Ascending aorta (tissue), 2 donors: ENCODE data around the gene RBKS. TPM values are rescaled to one million over a fixed set of nuclear protein-coding genes. Genes with fewer than 3 reads are reported as not detected.

Source experiments
- DNase-seq, 2 donors: peaks; one replicate each; pipeline ENCODE4 v3.0.0-alpha.2; 2019; ENCODE audit warnings: low spot score in 2 of 2
- H3K27ac ChIP-seq, 2 donors: fragments of 200-600 bp; sonication (generic); one replicate each; pipeline ENCODE4 v1.5.1; 2016 to 2017; ENCODE audit warnings: mild to moderate bottlenecking in 1 of 2
- H3K27me3 ChIP-seq: fragments of 200-600 bp; sonication (generic); one replicate; pipeline ENCODE4 v1.5.1; 2017
- H3K36me3 ChIP-seq, 2 donors: fragments of 200-600 bp; sonication (generic); one replicate each; pipeline ENCODE4 v1.5.1; 2016
- H3K4me1 ChIP-seq, 2 donors: fragments of 200-600 bp; sonication (generic); one replicate each; pipeline ENCODE4 v1.5.1; 2016 to 2017; ENCODE audit warnings: mild to moderate bottlenecking in 1 of 2
- H3K4me3 ChIP-seq, 2 donors: fragments of 200-600 bp; sonication (generic); one replicate each; pipeline ENCODE4 v1.5.1; 2016 to 2017; ENCODE audit warnings: mild to moderate bottlenecking in 1 of 2
- H3K9me3 ChIP-seq, 2 donors: fragments of 200-600 bp; sonication (generic); one replicate each; pipeline ENCODE4 v1.5.1; 2016
- CTCF ChIP-seq, 3 experiments: fragments of 200-600 bp in 2 of 3; fragments of 450-650 bp in 1 of 3; sonication (generic) in 2 of 3; IDR thresholded peaks; one replicate each; pipeline ENCODE4 v1.5.1; 2016 to 2019; ENCODE audit warnings: antibody characterized with exemption in 3 of 3, mild to moderate bottlenecking in 1 of 3, moderate library complexity in 1 of 3
- intact Hi-C: fragments of 100-400 bp; cut with DNase I; formaldehyde crosslinking; loops from one replicate; pipeline ENCODE4 v1.15.1; 2023
- total RNA-seq: library from RNA; depleted of rRNA; stranded (reverse); fragments of >200 nt; gene quantifications from one replicate; pipeline ENCODE4 v1.1.0, GENCODE V29; 2016

The RBKS gene
- total RNA-seq, 1 donor from 2014 or later: not detected

GRCh38 chr2:27830656-27831055 lies 59.5 kb downstream of the RBKS start:
- no peaks in the 10 kb centered on the region for H3K4me1 ChIP-seq
- H3K27me3 ChIP-seq: no peaks in the 10 kb centered on the region
- DNase-seq: no peak
- no peaks in the 10 kb centered on the region for H3K36me3 ChIP-seq
- no peaks in the 10 kb centered on the region for H3K9me3 ChIP-seq
- no peak for TF ChIP-seq CTCF (IDR thresholded peaks at IDR 0.05)
- H3K4me3 ChIP-seq: no peak overlapping the region
- intact Hi-C loops: no loop called here
- H3K27ac ChIP-seq: no peak overlapping the region

DNA sequence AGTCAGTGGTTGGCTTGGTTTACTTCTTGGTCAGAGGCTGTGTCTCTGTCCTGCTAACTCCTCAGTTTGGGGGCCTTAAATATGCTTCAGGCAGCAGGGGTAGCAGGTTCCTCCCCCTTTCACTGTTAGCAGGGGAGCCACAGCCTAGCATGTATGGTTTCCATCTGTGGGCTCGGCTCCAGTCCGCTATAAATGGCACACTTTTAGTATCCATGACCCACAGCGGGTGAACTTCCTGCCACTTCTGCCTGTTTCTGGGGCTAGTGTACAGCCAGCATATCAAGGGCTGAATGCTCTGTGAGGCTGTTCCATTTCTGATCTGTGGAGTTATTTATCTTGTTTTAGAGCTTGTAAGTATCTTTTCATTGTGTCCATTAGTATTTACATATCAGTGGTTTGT lies 60.4 kb downstream of the RBKS start:
- Histone ChIP-seq H3K27ac (no peak overlapping the region), H3K4me3 (no peak overlapping the region), H3K9me3 (no peaks in the 10 kb centered on the region), H3K27me3 (no peaks in the 10 kb centered on the region), H3K36me3 (no peaks in the 10 kb centered on the region), H3K4me1 (no peaks in the 10 kb centered on the region)
- intact Hi-C loops: no loop called here
- DNase-seq: no peak
- TF ChIP-seq CTCF (IDR thresholded peaks at IDR 0.05): no peak

GRCh38 chr2:27828305-27828704 lies 61.9 kb downstream of the RBKS start:
- Histone ChIP-seq H3K4me1 (no peaks in the 10 kb centered on the region), H3K4me3 (no peak overlapping the region), H3K27me3 (no peaks in the 10 kb centered on the region), H3K27ac (no peak overlapping the region), H3K36me3 (no peaks in the 10 kb centered on the region), H3K9me3 (no peaks in the 10 kb centered on the region)
- TF ChIP-seq CTCF (IDR thresholded peaks at IDR 0.05): no peak
- DNase-seq: no peak
- intact Hi-C loops: no loop called here

DNA sequence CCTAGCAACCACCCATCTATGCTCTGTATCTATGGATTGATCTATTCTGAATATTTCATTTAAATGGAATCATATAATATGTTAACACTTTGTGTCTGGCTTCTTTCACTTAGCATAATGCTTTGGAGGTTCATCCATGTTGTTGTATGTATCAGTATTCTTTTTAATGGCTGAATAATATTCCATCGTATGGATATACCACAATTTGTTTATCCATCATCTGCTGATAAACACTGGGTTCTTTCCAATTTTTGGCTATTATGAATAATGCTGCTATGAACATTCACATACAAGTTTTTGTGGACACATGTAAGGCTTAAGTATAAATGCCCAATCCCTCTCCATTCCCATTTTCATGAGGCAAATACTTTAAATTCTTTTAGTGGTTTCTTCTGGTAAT lies 65.8 kb downstream of the RBKS start:
- no peaks in the 10 kb centered on the region for H3K27me3 ChIP-seq
- H3K36me3 ChIP-seq: no peaks in the 10 kb centered on the region
- H3K27ac ChIP-seq: no peak overlapping the region
- no peak for TF ChIP-seq CTCF (IDR thresholded peaks at IDR 0.05)
- no peak for DNase-seq
- no peaks in the 10 kb centered on the region for H3K9me3 ChIP-seq
- intact Hi-C loops: loop anchor here (5.0 kb wide), 2 partner anchors 67 to 102 kb away; no protein-coding TSS in a partner anchor
- no peak overlapping the region for H3K4me3 ChIP-seq
- H3K4me1 ChIP-seq: peaks cover 0 to 8% of the 10 kb centered on the region in 2 donors

DNA sequence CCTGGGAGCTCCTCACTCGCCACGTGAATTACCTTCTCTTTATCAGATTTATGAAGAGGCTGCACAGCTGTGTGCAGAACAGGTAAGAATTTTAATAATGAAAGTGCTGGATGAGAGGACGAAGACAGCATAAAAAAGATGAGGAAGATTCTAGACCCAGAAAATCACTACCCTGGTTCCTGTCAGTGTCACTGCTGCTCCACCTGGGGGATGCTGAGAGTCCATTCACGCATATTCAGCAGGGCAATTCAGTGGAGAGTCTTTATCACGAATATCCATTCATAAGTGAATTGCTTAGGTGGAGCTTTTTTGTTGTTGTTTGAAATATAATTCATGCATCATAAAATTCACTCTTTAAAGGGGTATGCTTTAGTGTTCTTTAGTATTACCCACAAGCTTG lies 66.6 kb downstream of the RBKS start:
- H3K9me3 ChIP-seq: no peaks in the 10 kb centered on the region
- no peaks in the 10 kb centered on the region for H3K27me3 ChIP-seq
- TF ChIP-seq CTCF (IDR thresholded peaks at IDR 0.05): peak; percentile 35 to 61 (median 44)
- H3K4me1 ChIP-seq: peaks cover 0 to 8% of the 10 kb centered on the region in 2 donors
- no peak for DNase-seq
- intact Hi-C loops: loop anchor here (1.0 to 5.0 kb wide), 3 partner anchors 66 to 120 kb away; no protein-coding TSS in a partner anchor
- H3K4me3 ChIP-seq: peak overlapping the region in 1 of 2 donors; percentile 54
- no peaks in the 10 kb centered on the region for H3K36me3 ChIP-seq
- peak overlapping the region; percentile 0 to 40 for H3K27ac ChIP-seq

DNA sequence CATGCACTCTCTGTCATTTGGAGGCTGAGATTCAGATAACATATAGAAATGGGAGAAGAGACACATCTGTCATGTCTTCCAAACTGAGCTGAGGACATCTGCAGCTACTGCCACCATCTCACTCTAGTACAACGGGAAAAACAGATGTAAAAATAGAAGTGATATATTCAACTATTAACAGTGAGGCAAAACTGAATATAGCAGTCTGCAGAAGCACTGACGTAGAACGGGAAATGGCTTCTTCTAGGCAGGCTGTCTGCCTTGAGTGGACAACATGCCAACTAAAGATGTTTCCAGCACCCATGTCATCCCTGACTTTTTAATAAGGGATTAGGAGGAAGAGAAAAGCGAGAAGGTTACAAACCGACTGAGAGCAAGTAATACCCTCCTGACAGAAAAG lies 67.1 kb downstream of the RBKS start:
- H3K27ac ChIP-seq: peak overlapping the region; percentile 0 to 40
- no peaks in the 10 kb centered on the region for H3K9me3 ChIP-seq
- peak overlapping the region in 1 of 2 donors; percentile 54 for H3K4me3 ChIP-seq
- TF ChIP-seq CTCF (IDR thresholded peaks at IDR 0.05): no peak
- no peak for DNase-seq
- H3K36me3 ChIP-seq: no peaks in the 10 kb centered on the region
- intact Hi-C loops: loop anchor here (1.0 to 5.0 kb wide), 3 partner anchors 66 to 120 kb away; no protein-coding TSS in a partner anchor
- no peaks in the 10 kb centered on the region for H3K27me3 ChIP-seq
- peaks cover 0 to 8% of the 10 kb centered on the region in 2 donors for H3K4me1 ChIP-seq
